ENCODE data around the gene FHL5. TPM values are rescaled to one million over a fixed set of nuclear protein-coding genes. Genes with fewer than 3 reads are reported as not detected.
"Not testable (repeated sequence)": the region's sequence is repeated elsewhere in the genome, so short reads cannot be mapped to it uniquely, and the experiment has no call there.

The FHL5 gene
- polyA plus RNA-seq, 1 donor, result 0.67 TPM

DNA sequence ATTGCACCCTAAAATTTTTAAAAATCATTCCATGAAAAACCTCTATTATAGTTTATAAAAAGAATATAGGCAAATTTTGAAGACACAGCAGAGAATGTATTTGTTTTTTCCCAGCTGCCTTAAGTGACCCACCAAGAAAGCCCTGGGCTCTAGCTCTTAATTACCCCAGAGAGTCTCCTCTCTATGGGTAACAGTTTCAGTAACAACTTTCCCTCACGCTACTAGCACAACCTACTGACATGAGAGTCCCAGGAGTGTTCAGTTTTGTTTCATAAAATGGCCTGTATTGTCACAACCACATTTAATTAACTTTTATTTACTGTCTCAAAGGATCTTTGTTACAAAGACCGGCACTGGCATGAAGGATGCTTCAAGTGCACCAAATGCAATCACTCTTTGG lies 41.5 kb downstream of the FHL5 start:
- no peak for DNase-seq
- WGBS (ENCODE audit: insufficient coverage, low lambda C conversion rate), result no CpG with 5 or more reads among the region's 2 CpGs
- no peaks in the 10 kb centered on the region for H3K27me3 ChIP-seq (ENCODE audit: control insufficient read depth, insufficient read depth, low read length)

DNA sequence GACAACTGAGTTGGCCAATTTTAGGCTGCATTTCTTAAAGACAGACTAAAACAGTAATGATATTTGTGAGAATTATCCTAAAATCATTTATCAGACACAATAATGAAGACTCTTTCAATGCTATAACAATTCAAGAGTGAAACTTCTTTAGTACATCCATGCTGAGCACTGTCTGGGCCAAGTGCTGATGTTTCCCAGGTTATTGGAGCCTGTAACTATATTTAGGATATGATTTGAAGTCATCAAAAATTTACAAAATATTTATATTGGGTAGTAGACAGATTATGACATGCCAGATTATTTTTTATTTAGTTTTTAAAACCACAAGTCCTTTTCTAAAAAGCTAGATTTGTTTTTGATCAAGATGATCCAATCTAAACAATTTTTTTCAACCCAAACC lies 45.1 kb downstream of the FHL5 start:
- Histone ChIP-seq H3K27me3 (ENCODE audit: control insufficient read depth, insufficient read depth, low read length) (no peaks in the 10 kb centered on the region), H3K9me3 (ENCODE audit: control insufficient read depth, low read depth, low read length) (no peaks in the 10 kb centered on the region), H3K36me3 (ENCODE audit: control insufficient read depth, insufficient read depth, low read length) (no peaks in the 10 kb centered on the region), H3K27ac (ENCODE audit: low read length) (no peak overlapping the region), H3K4me1 (ENCODE audit: control insufficient read depth, insufficient read depth, low read length) (no peaks in the 10 kb centered on the region), H3K4me3 (ENCODE audit: low read length) (no peak overlapping the region)
- DNase-seq, result no peak

More for the DNA sequence above, 41.5 kb downstream of the FHL5 start:
- H3K4me3 ChIP-seq (ENCODE audit: low read length), result no peak overlapping the region
- H3K27ac ChIP-seq (ENCODE audit: low read length), result no peak overlapping the region
- H3K9me3 ChIP-seq (ENCODE audit: control insufficient read depth, low read depth, low read length), result no peaks in the 10 kb centered on the region
- no peaks in the 10 kb centered on the region for H3K36me3 ChIP-seq (ENCODE audit: control insufficient read depth, insufficient read depth, low read length)
- no peaks in the 10 kb centered on the region for H3K4me1 ChIP-seq (ENCODE audit: control insufficient read depth, insufficient read depth, low read length)

DNA sequence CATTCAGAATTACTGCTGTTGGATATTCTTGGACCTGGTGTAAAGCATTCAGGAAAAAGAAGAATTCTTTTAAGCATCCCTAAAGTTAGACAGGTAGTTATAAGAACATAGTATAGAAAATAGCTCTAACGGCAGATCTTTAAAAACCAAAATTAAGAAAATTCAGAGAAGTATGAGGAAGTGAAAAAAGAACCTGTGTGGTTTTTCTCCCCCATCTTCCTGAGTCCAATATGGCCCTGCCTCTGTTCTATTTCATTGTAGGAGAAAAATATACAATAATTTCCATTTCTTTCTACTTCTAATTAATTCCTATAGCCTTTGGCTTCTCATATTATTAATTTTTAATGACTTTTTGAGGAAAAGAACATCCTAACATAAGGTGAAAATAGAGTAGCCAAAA lies 47.1 kb downstream of the FHL5 start:
- Histone ChIP-seq H3K36me3 (ENCODE audit: control insufficient read depth, insufficient read depth, low read length) (no peaks in the 10 kb centered on the region), H3K4me1 (ENCODE audit: control insufficient read depth, insufficient read depth, low read length) (no peaks in the 10 kb centered on the region), H3K4me3 (ENCODE audit: low read length) (no peak overlapping the region), H3K9me3 (ENCODE audit: control insufficient read depth, low read depth, low read length) (no peaks in the 10 kb centered on the region), H3K27ac (ENCODE audit: low read length) (no peak overlapping the region), H3K27me3 (ENCODE audit: control insufficient read depth, insufficient read depth, low read length) (no peaks in the 10 kb centered on the region)
- no peak for DNase-seq
- WGBS (ENCODE audit: insufficient coverage, low lambda C conversion rate), result no CpG with 5 or more reads among the region's 1 CpG

DNA sequence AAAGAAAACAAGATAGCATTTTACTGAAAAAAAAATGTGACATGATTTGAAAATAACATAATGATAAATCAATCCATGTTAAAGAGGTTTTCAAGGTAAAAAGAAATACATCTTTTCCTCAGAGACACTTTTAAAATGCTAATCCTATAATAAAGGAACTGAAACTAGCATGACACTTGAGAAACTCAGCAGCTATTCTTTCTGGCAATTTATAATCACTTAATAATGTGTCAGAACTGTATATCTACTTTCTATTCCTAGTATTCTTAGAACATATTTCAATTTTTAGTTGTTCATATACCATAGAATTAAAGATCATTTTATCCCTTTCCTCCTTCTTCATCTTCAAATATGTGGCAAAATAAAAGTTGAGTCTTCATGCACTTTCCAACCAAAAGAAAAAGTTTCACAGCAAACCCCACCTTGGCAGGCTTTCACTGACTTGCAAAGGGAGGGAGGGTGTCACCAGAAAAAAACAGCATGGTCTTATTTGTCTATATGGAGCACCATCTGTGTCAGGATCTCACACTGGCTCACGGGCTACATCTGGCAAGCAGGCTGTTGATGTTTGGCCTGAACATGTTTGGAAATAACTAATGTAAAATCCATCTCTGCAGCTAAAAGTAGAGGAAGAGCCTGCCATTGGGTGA lies 48.5 kb downstream of the FHL5 start:
- H3K27ac ChIP-seq (ENCODE audit: low read length), result no peak overlapping the region
- no peaks in the 10 kb centered on the region for H3K27me3 ChIP-seq (ENCODE audit: control insufficient read depth, insufficient read depth, low read length)
- H3K4me1 ChIP-seq (ENCODE audit: control insufficient read depth, insufficient read depth, low read length), result no peaks in the 10 kb centered on the region
- no peak for DNase-seq
- no peak overlapping the region for H3K4me3 ChIP-seq (ENCODE audit: low read length)
- 60% methylated on average over 1 of the region's 1 CpG for WGBS (ENCODE audit: insufficient coverage, low lambda C conversion rate)
- H3K9me3 ChIP-seq (ENCODE audit: control insufficient read depth, low read depth, low read length), result no peaks in the 10 kb centered on the region
- no peaks in the 10 kb centered on the region for H3K36me3 ChIP-seq (ENCODE audit: control insufficient read depth, insufficient read depth, low read length)

DNA sequence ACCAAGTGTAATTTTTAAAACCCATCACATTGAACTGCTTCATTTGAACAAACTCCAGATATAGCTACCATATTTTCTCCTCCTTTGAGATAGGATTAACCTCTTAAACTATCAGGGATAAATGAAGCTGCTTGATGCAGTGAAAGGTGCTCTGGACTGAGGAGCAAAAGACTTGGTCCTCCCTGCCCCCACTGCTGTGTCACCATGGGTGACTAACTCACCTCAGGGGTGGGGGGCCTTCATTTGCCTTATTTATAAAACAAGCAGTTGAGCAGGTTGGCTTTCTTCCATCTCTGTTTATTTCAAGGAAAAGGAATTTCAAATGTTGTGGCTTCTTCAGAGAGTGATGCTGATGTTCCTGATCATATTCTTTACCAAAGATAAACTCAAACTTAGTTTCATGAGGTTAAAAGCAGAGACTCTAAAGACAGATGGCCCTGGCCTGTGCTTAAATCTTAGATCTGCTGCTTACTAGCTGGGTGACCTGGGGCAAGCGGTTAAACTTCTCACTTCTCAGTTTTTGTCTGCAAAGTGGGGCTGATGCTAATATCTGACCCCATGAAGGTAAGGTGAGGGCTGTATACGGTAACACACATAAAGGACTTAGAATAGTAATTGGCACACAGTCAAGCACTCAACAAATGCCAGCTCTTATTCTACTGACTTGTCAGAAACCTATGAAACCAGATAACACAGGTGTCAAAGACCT lies 50.5 kb downstream of the FHL5 start:
- Histone ChIP-seq H3K9me3 (ENCODE audit: control insufficient read depth, low read depth, low read length) (no peaks in the 10 kb centered on the region), H3K36me3 (ENCODE audit: control insufficient read depth, insufficient read depth, low read length) (no peaks in the 10 kb centered on the region), H3K4me1 (ENCODE audit: control insufficient read depth, insufficient read depth, low read length) (no peaks in the 10 kb centered on the region), H3K27ac (ENCODE audit: low read length) (no peak overlapping the region), H3K4me3 (ENCODE audit: low read length) (no peak overlapping the region), H3K27me3 (ENCODE audit: control insufficient read depth, insufficient read depth, low read length) (no peaks in the 10 kb centered on the region)
- DNase-seq, result no peak
- WGBS (ENCODE audit: insufficient coverage, low lambda C conversion rate), result no CpG with 5 or more reads among the region's 2 CpGs

DNA sequence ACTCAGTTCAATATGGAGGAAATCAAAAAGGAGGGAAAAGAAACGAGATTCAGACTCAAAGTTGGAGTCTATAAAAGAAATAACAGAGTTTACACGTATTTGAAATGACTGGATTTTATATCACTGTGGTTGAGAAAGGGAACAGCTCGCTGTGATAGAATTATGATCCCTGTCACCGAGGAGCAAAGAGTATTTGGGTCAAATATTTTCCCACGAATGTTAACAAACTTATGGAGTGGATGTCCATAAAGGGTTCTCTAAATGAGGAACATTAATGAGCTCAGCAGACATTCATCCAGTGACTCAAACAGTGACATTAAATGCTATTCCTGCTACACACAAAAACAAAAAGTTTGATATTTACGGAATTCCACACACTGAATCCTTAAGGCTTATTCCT lies 57.9 kb downstream of the FHL5 start:
- Histone ChIP-seq H3K36me3 (ENCODE audit: control insufficient read depth, insufficient read depth, low read length) (no peaks in the 10 kb centered on the region), H3K4me1 (ENCODE audit: control insufficient read depth, insufficient read depth, low read length) (no peaks in the 10 kb centered on the region), H3K4me3 (ENCODE audit: low read length) (no peak overlapping the region), H3K27me3 (ENCODE audit: control insufficient read depth, insufficient read depth, low read length) (no peaks in the 10 kb centered on the region), H3K9me3 (ENCODE audit: control insufficient read depth, low read depth, low read length) (no peaks in the 10 kb centered on the region), H3K27ac (ENCODE audit: low read length) (no peak overlapping the region)
- DNase-seq, result no peak
- WGBS (ENCODE audit: insufficient coverage, low lambda C conversion rate), result 100% methylated on average over 2 of the region's 6 CpGs

DNA sequence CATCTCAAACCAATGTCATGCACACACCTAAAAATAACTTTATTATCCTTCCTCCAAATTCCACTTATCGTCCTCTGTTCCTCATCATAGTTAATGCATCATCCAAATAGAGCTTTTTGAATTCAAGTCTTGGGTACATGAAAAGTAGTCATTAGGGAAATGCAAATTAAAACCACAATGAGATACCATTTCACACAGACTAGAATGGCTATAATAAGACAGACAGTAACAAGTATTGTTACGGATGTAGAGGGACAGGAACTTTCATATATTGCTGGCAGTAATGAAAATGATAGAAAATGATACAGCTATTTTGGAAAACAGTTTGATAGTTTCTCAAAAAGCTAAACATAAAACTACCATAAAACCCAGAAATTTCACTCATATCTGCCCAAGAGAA lies 59.1 kb downstream of the FHL5 start:
- no peaks in the 10 kb centered on the region for H3K9me3 ChIP-seq (ENCODE audit: control insufficient read depth, low read depth, low read length)
- no peak overlapping the region for H3K27ac ChIP-seq (ENCODE audit: low read length)
- WGBS (ENCODE audit: insufficient coverage, low lambda C conversion rate), result 90% methylated on average over 1 of the region's 2 CpGs
- H3K36me3 ChIP-seq (ENCODE audit: control insufficient read depth, insufficient read depth, low read length), result no peaks in the 10 kb centered on the region
- DNase-seq, result no peak
- no peak overlapping the region for H3K4me3 ChIP-seq (ENCODE audit: low read length)
- no peaks in the 10 kb centered on the region for H3K4me1 ChIP-seq (ENCODE audit: control insufficient read depth, insufficient read depth, low read length)
- no peaks in the 10 kb centered on the region for H3K27me3 ChIP-seq (ENCODE audit: control insufficient read depth, insufficient read depth, low read length)

DNA sequence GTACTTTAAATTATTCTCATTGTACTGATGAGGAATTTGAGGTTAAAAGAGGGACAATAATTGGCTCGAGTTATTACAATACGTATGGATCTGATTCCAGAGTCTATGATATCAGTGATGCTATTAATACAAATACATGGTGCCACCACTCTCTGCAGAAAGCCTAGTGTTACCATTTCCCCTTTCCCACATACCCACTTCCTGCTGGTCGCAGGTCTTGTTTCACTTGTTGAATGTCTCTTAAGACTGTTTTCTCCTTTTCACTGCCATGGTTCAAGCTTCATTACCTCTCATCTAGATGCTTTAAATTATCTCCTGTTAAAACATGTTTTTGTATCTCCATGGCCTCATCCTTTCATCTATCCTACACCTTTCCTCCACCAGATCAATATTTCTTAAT lies 62.0 kb downstream of the FHL5 start:
- H3K27me3 ChIP-seq (ENCODE audit: control insufficient read depth, insufficient read depth, low read length), result no peaks in the 10 kb centered on the region
- H3K4me3 ChIP-seq (ENCODE audit: low read length), result no peak overlapping the region
- no peaks in the 10 kb centered on the region for H3K36me3 ChIP-seq (ENCODE audit: control insufficient read depth, insufficient read depth, low read length)
- no peaks in the 10 kb centered on the region for H3K4me1 ChIP-seq (ENCODE audit: control insufficient read depth, insufficient read depth, low read length)
- DNase-seq, result no peak
- WGBS (ENCODE audit: insufficient coverage, low lambda C conversion rate), result 74% methylated on average over 3 of the region's 3 CpGs
- H3K27ac ChIP-seq (ENCODE audit: low read length), result no peak overlapping the region
- H3K9me3 ChIP-seq (ENCODE audit: control insufficient read depth, low read depth, low read length), result no peaks in the 10 kb centered on the region

DNA sequence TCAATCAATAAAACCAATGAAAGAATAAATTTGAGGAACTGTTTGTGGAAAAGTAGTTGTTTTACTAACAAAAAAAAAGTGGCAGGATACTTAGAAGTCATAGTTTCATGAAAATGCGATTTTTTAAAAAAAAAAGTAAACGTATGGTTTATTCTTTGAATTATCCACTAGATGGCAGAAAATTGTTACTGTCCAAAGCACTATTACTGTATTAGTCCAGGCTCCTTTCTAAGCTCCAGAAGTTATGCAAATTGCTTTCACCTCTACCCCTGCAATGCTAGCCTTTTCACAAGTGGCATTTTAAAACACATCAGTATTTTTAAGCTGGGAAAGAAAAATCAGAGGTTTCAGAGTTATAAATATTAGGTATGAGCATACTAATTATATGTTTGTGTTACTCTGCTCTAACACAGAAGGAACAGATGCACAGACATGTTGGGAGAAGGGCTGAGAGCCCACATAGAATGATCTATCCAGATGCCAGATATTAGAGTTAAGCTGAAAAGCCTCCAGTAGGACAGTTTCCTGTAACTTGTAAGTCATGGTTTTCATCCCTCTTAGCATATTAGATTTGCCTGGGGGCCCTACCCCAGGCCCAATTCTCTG lies 63.9 kb downstream of the FHL5 start:
- DNase-seq, result peak in 1 of 2 donors; percentile 9
- H3K27ac ChIP-seq (ENCODE audit: low read length), result no peak overlapping the region
- H3K9me3 ChIP-seq (ENCODE audit: control insufficient read depth, low read depth, low read length), result no peaks in the 10 kb centered on the region
- 17% methylated on average over 2 of the region's 2 CpGs for WGBS (ENCODE audit: insufficient coverage, low lambda C conversion rate)
- no peaks in the 10 kb centered on the region for H3K27me3 ChIP-seq (ENCODE audit: control insufficient read depth, insufficient read depth, low read length)
- no peaks in the 10 kb centered on the region for H3K4me1 ChIP-seq (ENCODE audit: control insufficient read depth, insufficient read depth, low read length)
- H3K36me3 ChIP-seq (ENCODE audit: control insufficient read depth, insufficient read depth, low read length), result no peaks in the 10 kb centered on the region
- no peak overlapping the region for H3K4me3 ChIP-seq (ENCODE audit: low read length)

DNA sequence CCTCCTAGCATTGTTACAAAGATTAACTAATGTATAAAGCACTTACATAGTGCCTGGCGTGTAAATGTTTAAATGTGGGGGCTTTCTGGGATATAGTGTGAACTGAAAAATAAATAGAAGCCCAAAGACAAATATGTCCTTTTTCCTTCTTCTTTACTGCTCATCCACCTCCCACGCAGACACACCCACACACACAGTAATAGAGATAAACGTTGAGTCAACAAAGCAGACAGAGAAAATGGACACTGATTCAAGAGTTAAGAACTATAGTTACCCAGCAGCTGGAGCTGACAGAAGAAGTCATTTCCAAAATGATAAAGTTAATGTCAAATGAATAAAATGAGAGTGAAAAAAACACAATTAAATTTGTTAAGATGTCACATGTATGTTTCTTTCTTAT lies 68.3 kb downstream of the FHL5 start:
- H3K9me3 ChIP-seq (ENCODE audit: control insufficient read depth, low read depth, low read length), result no peaks in the 10 kb centered on the region
- H3K36me3 ChIP-seq (ENCODE audit: control insufficient read depth, insufficient read depth, low read length), result no peaks in the 10 kb centered on the region
- no peak overlapping the region for H3K27ac ChIP-seq (ENCODE audit: low read length)
- WGBS (ENCODE audit: insufficient coverage, low lambda C conversion rate), result no CpG with 5 or more reads among the region's 3 CpGs
- H3K27me3 ChIP-seq (ENCODE audit: control insufficient read depth, insufficient read depth, low read length), result no peaks in the 10 kb centered on the region
- no peaks in the 10 kb centered on the region for H3K4me1 ChIP-seq (ENCODE audit: control insufficient read depth, insufficient read depth, low read length)
- no peak overlapping the region for H3K4me3 ChIP-seq (ENCODE audit: low read length)
- no peak for DNase-seq

DNA sequence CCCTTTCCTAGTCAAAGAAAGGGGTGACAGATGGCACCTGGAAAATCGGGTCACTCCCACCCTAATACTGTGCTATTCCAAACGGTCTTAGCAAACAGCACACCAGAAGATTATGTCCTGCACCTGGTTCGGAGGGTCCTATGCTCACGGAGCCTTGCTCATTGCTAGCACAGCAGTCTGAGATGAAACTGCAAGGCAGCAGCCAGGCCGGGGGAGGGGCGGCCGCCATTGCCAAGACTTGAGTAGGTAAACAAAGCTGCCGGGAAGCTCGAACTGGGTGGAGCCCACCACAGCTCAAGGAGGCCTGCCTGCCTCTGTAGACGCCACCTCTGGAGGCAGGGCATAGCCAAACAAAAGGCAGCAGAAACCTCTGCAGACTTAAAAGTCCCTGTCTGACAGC lies 75.1 kb downstream of the FHL5 start:
- not testable (repeated sequence) for H3K27ac ChIP-seq (ENCODE audit: low read length); H3K4me3 ChIP-seq (ENCODE audit: low read length); DNase-seq; H3K4me1 ChIP-seq (ENCODE audit: control insufficient read depth, insufficient read depth, low read length); H3K9me3 ChIP-seq (ENCODE audit: control insufficient read depth, low read depth, low read length); H3K27me3 ChIP-seq (ENCODE audit: control insufficient read depth, insufficient read depth, low read length); H3K36me3 ChIP-seq (ENCODE audit: control insufficient read depth, insufficient read depth, low read length)
- no CpG with 5 or more reads among the region's 10 CpGs for WGBS (ENCODE audit: insufficient coverage, low lambda C conversion rate)
